Spinal cord (tissue), 10 donors: ENCODE measurements around the gene TMEM26. TPM values are rescaled to one million over a fixed set of nuclear protein-coding genes. Genes with fewer than 3 reads are reported as not detected.

Source experiments
- DNase-seq, 6 donors: peaks; one replicate each; pipeline versions ENCODE4 v3.0.0 to v3.0.0-alpha.2; 2013 to 2015; ENCODE audit warnings: low spot score in 6 of 6, low read depth in 4 of 6
- H3K27ac ChIP-seq: one replicate; pipeline ENCODE4 v1.5.1; 2013; ENCODE audit warnings: low read depth, low read length, control low read depth
- H3K27me3 ChIP-seq: one replicate; pipeline ENCODE4 v1.6.1; 2013; ENCODE audit warnings: low read length; ENCODE audit not compliant: control insufficient read depth, insufficient read depth
- H3K36me3 ChIP-seq: one replicate; pipeline ENCODE4 v1.6.1; 2013; ENCODE audit warnings: low read length; ENCODE audit not compliant: control insufficient read depth, insufficient read depth
- H3K4me1 ChIP-seq: one replicate; pipeline ENCODE4 v1.6.1; 2013; ENCODE audit warnings: low read length; ENCODE audit not compliant: control insufficient read depth, insufficient read depth
- H3K4me3 ChIP-seq: one replicate; pipeline ENCODE4 v1.5.1; 2013; ENCODE audit warnings: low read depth, low read length, control low read depth
- H3K9me3 ChIP-seq: one replicate; pipeline ENCODE4 v1.6.1; 2013; ENCODE audit warnings: low read length; ENCODE audit not compliant: control insufficient read depth, insufficient read depth
- WGBS: methylation state at CpG from one replicate; pipeline ENCODE4 v1.1.5; 2013; ENCODE audit warnings: missing lambda C conversion rate; ENCODE audit not compliant: insufficient coverage; 5-methylcytosine and 5-hydroxymethylcytosine counted together
- long read RNA-seq, 4 donors: transcript quantifications; one replicate each; lab custom pipeline, GENCODE V29; 2026
- polyA plus RNA-seq, 2 donors: library from polyadenylated mRNA; unstranded; fragments of 120-200 nt; gene quantifications; one replicate each; pipeline ENCODE4 v1.2.1, GENCODE V29; 2013; ENCODE audit not compliant: insufficient read length in 2 of 2
- total RNA-seq, 2 donors: library from RNA; depleted of rRNA in 1 of 2; stranded (reverse); fragments of 120-200 nt in 1 of 2; fragments of >200 nt in 1 of 2; gene quantifications; one replicate each; pipeline versions ENCODE4 v1.2.3 to v1.2.4, GENCODE V29; 2013 to 2014
- donor health status: healthy.

Gene TMEM26
- 1 to 10 TPM; 2.9 to 6.0 TPM for total RNA-seq
- 1 to 10 TPM; 1.9 to 2.0 TPM for polyA plus RNA-seq
- long read RNA-seq, donor 1, full-length matches to known transcripts, result 1 of 6 reads
- long read RNA-seq, donor 1, partial matches to known transcripts, result 5 of 6 reads
- long read RNA-seq, donor 1, other reads (novel, unspliced or antisense), result 0 of 6 reads
- long read RNA-seq, donor 2, result 0 reads
- long read RNA-seq, donor 3, result 0 reads
- long read RNA-seq, donor 4, full-length matches to known transcripts, result 2 of 7 reads
- long read RNA-seq, donor 4, partial matches to known transcripts, result 5 of 7 reads
- long read RNA-seq, donor 4, other reads (novel, unspliced or antisense), result 0 of 7 reads

GRCh38 chr10:61452655-61453641, at the start of gene TMEM26:
Gene TMEM26 (minus strand): TSS chr10:61453381. CDS start chr10:61453081, 300 bp downstream.
- no peak within 1 kb of the TSS for H3K27ac ChIP-seq
- peaks cover 19% of the 10 kb centered on the region for H3K27me3 ChIP-seq
- H3K9me3 ChIP-seq, result no peaks in the 10 kb centered on the region
- H3K4me3 ChIP-seq, result peak within 1 kb of the TSS; percentile 69
- under 1% methylated on average over 50 of the region's 58 CpGs for WGBS
- H3K4me1 ChIP-seq, result peaks cover 17% of the 10 kb centered on the region
- no peaks in the 10 kb centered on the region for H3K36me3 ChIP-seq
- peak in 2 of 6 donors; percentile 56 to 63 for DNase-seq

- H3K9me3 ChIP-seq, result no peaks in the 10 kb centered on the region
Observed at GRCh38 chr10:61500460-61500859, 47.3 kb upstream of the TMEM26 start.

GRCh38 chr10:61492364-61492995, 39.3 kb upstream of the TMEM26 start:
- Histone ChIP-seq H3K36me3 (no peaks in the 10 kb centered on the region), H3K27ac (no peak overlapping the region), H3K27me3 (no peaks in the 10 kb centered on the region), H3K9me3 (no peaks in the 10 kb centered on the region), H3K4me1 (no peaks in the 10 kb centered on the region), H3K4me3 (no peak overlapping the region)
- no CpG with 5 or more reads among the region's 2 CpGs for WGBS
- peak in 1 of 6 donors; percentile 3 for DNase-seq

More at GRCh38 chr10:61500460-61500859, 47.3 kb upstream of the TMEM26 start:
- Histone ChIP-seq H3K27me3 (no peaks in the 10 kb centered on the region), H3K27ac (no peak overlapping the region), H3K36me3 (no peaks in the 10 kb centered on the region), H3K4me1 (no peaks in the 10 kb centered on the region), H3K4me3 (no peak overlapping the region)
- DNase-seq, result no peak

- DNase-seq, result no peak
- H3K4me1 ChIP-seq, result no peaks in the 10 kb centered on the region
Observed at GRCh38 chr10:61487506-61487905, 34.3 kb upstream of the TMEM26 start.

GRCh38 chr10:61486738-61487396, 33.7 kb upstream of the TMEM26 start:
- Histone ChIP-seq H3K36me3 (no peaks in the 10 kb centered on the region), H3K27me3 (no peaks in the 10 kb centered on the region), H3K27ac (no peak overlapping the region), H3K9me3 (no peaks in the 10 kb centered on the region), H3K4me1 (no peaks in the 10 kb centered on the region), H3K4me3 (no peak overlapping the region)
- WGBS, result no CpG with 5 or more reads among the region's 2 CpGs
- no peak for DNase-seq

More at GRCh38 chr10:61487506-61487905, 34.3 kb upstream of the TMEM26 start:
- no peak overlapping the region for H3K27ac ChIP-seq
- 85% methylated on average over 3 of the region's 5 CpGs for WGBS
- H3K4me3 ChIP-seq, result no peak overlapping the region
- no peaks in the 10 kb centered on the region for H3K36me3 ChIP-seq
- H3K9me3 ChIP-seq, result no peaks in the 10 kb centered on the region
- H3K27me3 ChIP-seq, result no peaks in the 10 kb centered on the region

GRCh38 chr10:61486251-61486650, 33.1 kb upstream of the TMEM26 start:
- H3K4me3 ChIP-seq, result no peak overlapping the region
- H3K9me3 ChIP-seq, result no peaks in the 10 kb centered on the region
- no CpG with 5 or more reads among the region's 1 CpG for WGBS
- no peaks in the 10 kb centered on the region for H3K27me3 ChIP-seq
- DNase-seq, result no peak
- no peaks in the 10 kb centered on the region for H3K4me1 ChIP-seq
- no peaks in the 10 kb centered on the region for H3K36me3 ChIP-seq
- no peak overlapping the region for H3K27ac ChIP-seq

- WGBS, result 58% methylated on average over 3 of the region's 3 CpGs
- no peaks in the 10 kb centered on the region for H3K36me3 ChIP-seq
- no peaks in the 10 kb centered on the region for H3K4me1 ChIP-seq
- H3K4me3 ChIP-seq, result no peak overlapping the region
- H3K9me3 ChIP-seq, result no peaks in the 10 kb centered on the region
- no peak for DNase-seq
- no peaks in the 10 kb centered on the region for H3K27me3 ChIP-seq
- no peak overlapping the region for H3K27ac ChIP-seq
Observed at GRCh38 chr10:61481597-61481996, 28.4 kb upstream of the TMEM26 start.

GRCh38 chr10:61480208-61480607, 27.0 kb upstream of the TMEM26 start:
- H3K4me3 ChIP-seq, result no peak overlapping the region
- 17% methylated on average over 1 of the region's 2 CpGs for WGBS
- H3K9me3 ChIP-seq, result no peaks in the 10 kb centered on the region
- no peaks in the 10 kb centered on the region for H3K36me3 ChIP-seq
- no peaks in the 10 kb centered on the region for H3K27me3 ChIP-seq
- DNase-seq, result no peak
- no peak overlapping the region for H3K27ac ChIP-seq
- no peaks in the 10 kb centered on the region for H3K4me1 ChIP-seq
